Upper lobe of left lung (tissue), 4 donors: ENCODE results near the gene FSTL5.

ENCODE experiments used
- CTCF ChIP-seq, 6 experiments: fragments of 450-650 bp in 4 of 6; fragments of 200-600 bp in 2 of 6; sonication (generic) in 2 of 6; IDR thresholded peaks; one replicate each; pipeline ENCODE4 v1.5.1; 2016 to 2019; ENCODE audit warnings: antibody characterized with exemption in 6 of 6
- EP300 ChIP-seq, 4 donors: sonication (generic); formaldehyde crosslinking; IDR thresholded peaks; one replicate each; pipeline ENCODE4 v1.5.1; 2017; ENCODE audit warnings: antibody characterized with exemption in 4 of 4, control low read depth in 2 of 4
- POLR2A ChIP-seq, 4 donors: fragments of 450-650 bp; IDR thresholded peaks; one replicate each; pipeline ENCODE4 v1.5.1; 2016 to 2017; ENCODE audit warnings: antibody characterized with exemption in 4 of 4, mild to moderate bottlenecking in 2 of 4
- POLR2AphosphoS5 ChIP-seq, 2 donors: sonication (generic); formaldehyde crosslinking; IDR thresholded peaks; one replicate each; pipeline ENCODE4 v1.5.1; 2017; ENCODE audit warnings: antibody characterized with exemption in 2 of 2

DNA sequence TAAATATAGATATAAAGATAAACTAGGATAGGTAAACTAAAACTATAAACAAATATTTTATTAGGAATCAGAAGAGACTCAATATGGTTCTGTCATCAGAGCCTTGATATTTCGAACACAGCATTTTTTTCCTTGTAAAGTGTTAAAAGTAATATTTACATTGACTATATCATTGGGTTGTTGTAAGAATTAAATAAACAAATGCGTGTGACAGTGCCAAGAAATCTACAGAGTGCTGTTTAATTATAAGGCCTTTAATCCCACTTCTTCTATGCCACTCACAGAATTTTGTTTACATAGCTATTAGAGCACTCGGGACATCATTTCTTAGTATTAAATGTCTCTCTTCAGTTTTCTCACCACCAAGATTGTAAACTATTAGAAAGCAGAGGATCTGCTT is 807.4 kb downstream of the FSTL5 start:
- TF ChIP-seq CTCF (IDR thresholded peaks at IDR 0.05) (no peak), POLR2AphosphoS5 (IDR thresholded peaks at IDR 0.05) (no peak), POLR2A (IDR thresholded peaks at IDR 0.05) (no peak), EP300 (IDR thresholded peaks at IDR 0.05) (no peak)
